ENCODE results near the gene SNAPC2. TPM values are rescaled to one million over a fixed set of nuclear protein-coding genes. Genes with fewer than 3 reads are reported as not detected.

SNAPC2 gene, protein sequence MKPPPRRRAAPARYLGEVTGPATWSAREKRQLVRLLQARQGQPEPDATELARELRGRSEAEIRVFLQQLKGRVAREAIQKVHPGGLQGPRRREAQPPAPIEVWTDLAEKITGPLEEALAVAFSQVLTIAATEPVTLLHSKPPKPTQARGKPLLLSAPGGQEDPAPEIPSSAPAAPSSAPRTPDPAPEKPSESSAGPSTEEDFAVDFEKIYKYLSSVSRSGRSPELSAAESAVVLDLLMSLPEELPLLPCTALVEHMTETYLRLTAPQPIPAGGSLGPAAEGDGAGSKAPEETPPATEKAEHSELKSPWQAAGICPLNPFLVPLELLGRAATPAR
- 25.8 and 35.0 TPM in 2 replicates for total RNA-seq

DNA sequence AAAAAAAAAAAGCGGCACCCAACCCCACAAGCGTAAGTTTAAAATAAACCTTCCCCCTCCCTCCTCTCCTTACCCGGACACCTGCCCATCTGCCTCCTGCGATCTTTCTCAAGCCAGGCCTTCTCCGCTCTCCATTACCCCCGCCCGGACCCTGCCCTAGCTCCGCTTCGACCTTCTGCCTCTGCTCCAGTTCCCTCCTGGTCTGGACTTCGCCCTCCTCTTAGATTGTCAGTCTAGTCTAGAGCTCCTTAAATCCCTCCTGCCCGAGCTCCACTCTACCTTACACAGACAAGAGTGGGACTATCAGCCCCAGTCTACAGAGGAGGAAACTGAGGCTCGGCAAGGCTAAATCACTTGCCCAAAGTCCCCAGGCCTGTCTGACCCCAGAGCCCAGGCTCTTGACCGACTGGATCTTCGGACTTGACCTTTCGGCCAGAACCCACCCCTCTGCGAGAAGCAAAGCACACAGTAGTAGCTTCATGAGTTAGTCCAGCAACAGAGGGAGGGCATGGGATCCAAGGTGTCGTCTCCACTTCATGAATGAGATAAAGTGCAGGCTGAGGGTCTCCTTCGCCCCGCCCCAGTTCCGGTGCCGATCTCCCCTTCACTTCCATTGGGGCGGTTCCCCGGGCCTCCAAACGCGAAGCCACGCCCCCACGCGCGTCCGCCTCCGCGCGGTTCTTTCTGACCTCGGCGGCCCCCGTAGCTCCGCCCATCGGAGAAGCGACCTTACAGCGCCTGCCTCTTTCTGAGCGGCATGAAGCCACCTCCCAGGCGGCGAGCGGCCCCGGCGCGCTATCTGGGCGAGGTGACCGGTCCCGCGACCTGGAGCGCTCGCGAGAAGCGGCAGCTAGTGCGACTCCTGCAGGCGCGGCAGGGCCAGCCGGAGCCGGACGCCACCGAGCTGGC is at the start of gene SNAPC2:
Gene SNAPC2 (plus strand): TSS at position 729 of the 909 bp plus-strand sequence. CDS start 29 bp downstream, at position 758.

DNA sequence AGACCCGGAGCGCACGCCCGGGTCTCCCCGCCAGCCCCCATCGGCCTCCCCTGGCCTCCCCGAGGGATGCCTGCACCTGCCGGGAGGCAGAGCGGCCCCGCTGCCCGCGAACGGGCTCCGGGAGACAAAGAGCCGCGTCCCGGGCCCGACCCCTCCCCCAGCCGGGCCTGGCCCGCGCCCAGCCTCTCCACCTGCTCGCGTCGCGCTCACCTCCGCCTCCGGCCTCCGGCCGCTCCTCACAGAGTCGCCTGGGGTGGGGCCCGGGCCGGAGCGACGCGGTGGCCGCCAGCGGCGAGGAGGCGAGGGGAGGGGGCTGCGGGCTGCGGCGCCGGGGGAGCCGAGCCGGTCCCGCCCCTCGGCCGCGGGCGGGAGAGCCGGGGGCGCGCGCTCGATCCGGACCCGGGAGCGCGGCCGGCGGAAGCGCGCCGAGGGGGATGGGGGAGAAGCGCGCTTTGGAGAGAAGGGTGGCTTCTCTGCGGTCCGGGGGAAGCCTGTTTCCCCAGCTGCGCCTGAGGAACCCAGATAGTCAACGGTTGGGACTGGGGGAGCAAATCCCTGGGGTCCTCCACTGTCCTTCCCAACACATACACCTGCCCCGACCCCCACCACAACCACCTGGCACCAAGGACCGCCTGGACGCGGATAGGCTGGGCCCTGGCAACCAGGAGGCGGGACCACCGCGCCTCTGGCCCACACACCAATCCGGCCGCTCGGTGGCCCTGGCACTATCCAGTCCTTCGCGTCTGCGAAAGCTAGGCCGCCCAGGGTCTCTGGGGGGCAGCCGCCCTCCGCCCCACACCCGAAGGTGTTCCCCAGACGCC is 45.9 kb upstream of the SNAPC2 start, which contains the start of gene PRR36:
Gene PRR36 (minus strand): TSS at position 315 of the 821 bp plus-strand sequence. CDS start 701 bp downstream, outside the sequence.

DNA sequence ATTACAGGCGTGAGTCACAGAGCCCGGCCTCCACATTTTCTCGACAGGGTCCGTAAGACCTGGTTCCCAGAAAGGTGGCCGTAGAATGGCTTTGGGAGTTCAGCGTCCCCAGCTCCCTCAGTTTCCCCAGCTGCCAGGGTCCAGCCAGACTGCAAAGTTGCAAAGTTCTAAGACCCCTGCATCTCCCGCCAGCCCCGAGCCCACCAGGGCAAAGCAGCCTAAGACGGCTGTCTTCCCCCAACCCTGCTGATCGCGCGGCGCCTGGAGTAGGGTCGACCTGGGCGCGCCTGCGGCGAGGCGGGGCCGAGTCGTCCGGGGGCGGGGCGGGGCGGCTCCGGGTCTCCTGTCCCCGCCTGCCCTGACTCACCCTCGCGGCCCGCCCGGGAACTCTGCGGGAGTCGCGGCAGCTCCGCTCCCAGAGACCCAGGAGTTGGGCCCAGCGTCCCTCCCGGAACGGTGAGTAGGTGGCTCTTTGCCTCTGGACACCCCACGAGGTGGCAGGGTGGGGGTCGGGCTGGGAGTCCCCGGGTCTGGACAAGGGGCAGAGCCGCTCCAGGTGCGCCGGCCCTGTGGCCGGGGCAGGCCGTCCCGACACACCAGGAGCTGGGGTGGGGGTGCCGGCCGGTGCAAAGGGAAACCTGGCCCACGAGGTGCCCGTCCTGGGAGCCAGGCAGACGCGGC is 31.9 kb upstream of the SNAPC2 start, which contains the start of gene LRRC8E:
Gene LRRC8E (plus strand): TSS at position 366 of the 681 bp plus-strand sequence. CDS start 7,094 bp downstream, outside the sequence.

DNA sequence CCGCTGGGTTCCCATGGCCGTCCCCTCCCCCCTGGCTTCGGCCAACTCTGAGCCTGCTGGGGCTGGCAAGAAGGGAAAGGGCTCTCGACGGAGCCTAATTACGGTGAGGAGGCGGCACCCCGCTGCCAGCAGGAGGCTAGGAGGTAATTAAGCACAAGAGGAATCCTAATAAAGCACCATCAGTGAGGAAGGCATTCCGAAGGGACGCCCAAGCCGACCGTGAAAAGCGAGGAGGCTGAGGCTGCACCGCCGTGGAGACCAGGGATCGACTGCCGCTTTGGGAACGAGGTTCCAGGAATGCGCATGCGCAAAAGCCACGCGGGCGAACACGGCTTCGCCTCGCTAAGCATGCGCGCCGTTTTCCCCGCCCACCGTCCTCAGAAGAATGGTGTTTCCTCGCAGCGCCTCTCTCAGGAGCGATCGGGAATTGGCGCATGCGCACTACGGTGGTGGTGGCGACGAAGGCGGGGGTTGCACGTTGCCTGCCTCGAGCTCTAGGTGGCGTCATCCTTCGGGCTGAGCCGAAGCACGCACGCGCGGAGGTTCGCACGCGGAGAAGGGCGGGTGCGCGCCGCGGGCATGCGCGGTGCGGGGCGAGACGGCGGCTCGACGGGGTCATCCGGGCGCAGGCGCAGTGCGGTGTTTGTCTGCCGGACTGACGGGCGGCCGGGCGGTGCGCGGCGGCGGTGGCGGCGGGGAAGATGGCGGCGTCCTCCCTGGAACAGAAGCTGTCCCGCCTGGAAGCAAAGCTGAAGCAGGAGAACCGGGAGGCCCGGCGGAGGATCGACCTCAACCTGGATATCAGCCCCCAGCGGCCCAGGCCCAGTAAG is 16.7 kb upstream of the SNAPC2 start, which contains the start of gene MAP2K7:
Gene MAP2K7 (plus strand): TSS at position 634 of the 830 bp plus-strand sequence. CDS start 68 bp downstream, at position 702.

DNA sequence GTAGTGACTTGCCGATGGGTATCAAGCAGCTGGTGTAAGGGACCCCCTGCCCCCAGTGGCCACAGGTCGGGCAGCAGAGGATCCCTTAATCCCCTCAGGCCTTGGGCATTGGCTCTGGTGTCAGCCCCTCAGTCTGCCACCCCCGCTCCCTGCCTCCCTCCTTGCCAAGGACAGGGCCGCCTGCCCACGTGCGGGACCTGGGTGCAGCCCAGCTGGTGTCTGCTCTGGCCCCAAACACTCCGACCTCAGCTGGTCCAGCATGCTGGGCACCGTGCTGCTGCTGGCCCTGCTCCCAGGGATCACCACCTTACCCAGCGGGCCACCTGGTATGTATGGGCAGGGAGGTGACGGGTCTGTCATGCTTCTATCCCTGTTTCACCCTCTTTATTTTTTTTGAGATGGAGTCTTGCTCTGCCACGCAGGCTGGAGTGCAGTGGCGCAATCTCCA is 5.5 kb upstream of the SNAPC2 start, which contains the start of gene TGFBR3L:
Gene TGFBR3L (plus strand): TSS at position 233 of the 448 bp plus-strand sequence.

DNA sequence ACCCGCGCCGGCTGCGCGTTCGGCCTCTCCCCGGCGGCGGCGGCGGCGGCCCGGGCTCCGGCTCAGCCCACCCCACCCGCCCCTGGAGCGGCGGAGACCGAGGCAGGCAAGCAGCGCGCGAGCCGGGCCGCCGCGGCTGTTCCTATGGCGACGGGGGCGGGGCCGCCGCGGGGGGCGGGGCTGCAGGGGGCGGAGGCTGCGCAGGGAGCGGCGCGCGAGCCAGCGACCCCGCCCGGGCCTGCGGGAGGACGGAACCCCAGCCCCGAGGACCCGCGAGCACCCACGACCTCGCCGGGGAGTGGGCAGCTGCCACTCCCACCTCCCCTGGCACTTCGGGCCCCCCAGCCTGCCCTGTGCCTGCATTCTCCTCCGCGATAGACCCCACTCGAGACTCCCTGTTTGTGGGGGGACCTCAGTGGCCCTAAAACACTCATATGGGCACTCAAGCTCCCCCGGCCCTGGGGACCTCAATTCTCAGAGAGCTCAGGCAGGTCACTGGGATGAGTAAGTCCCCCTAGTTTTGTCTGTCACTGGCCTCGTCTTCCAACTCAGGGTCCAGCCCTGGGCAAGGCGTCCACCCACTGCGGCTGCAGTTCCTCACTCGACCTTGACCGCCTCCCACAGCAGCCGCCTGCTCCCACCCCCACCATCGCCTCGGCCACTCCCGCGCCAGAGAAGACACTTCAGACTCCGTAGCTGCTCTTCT is 6.0 kb downstream of the SNAPC2 start, which contains the start of gene CTXN1:
Gene CTXN1 (minus strand): TSS at position 115 of the 706 bp plus-strand sequence. CDS start 597 bp downstream, outside the sequence.

DNA sequence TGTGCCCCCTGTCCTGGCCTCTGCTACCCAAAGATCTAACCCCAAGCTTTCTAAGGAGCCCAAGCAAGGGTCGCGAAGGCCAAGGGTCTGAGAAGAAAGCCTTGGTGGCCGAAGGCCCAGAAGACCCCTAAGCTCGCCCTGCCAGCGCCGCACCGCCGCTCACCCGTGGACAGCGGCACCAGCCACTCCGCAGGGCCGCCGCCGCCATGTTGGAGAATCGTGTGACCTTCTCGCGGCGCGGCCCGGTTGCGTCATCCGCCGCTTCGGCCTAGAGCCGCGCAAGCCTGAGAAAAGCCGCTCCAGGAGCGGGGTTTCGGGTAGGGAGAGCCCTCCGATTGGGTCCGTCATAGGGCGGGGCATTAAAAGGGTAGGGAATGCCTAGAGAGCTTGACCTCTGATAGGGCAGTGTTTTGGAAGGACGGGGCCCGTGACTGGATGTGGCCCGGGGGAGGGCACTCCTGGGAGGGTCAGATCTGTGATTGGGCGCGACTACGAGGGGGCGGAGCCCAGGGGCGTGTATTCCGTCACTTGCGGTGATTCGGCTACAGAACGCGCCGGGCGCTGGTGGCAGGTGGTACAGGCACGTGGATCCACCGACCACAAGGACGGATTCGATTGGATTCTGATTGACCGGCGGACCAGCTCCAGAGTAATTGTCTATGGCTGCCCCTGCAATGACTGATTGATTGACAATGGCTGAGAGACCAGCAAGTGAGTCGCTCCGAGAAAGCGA is 23.5 kb downstream of the SNAPC2 start, which contains the start of gene TIMM44:
Gene TIMM44 (minus strand): TSS at position 223 of the 733 bp plus-strand sequence. CDS start 15 bp downstream, at position 208.

Other genes with a start within 250 kb of the SNAPC2 start
- not detected in 2 replicates for gene MCEMP1, start 243.2 kb upstream of the SNAPC2 start, total RNA-seq
- 74.4 and 78.4 TPM in 2 replicates for gene TRAPPC5, start 239.5 kb upstream of the SNAPC2 start, total RNA-seq
- not detected in 2 replicates for gene FCER2, start 218.2 kb upstream of the SNAPC2 start, total RNA-seq
- not detected in 2 replicates for gene CLEC4G, start 188.2 kb upstream of the SNAPC2 start, total RNA-seq
- not detected in 2 replicates for gene CD209, start 172.8 kb upstream of the SNAPC2 start, total RNA-seq
- not detected in 2 replicates for gene CLEC4M, start 157.1 kb upstream of the SNAPC2 start, total RNA-seq
- 12.3 and 23.0 TPM in 2 replicates for gene EVI5L, start 90.1 kb upstream of the SNAPC2 start, total RNA-seq
- gene PRR36, start 45.9 kb upstream of the SNAPC2 start, total RNA-seq = not detected in 2 replicates
- 9.2 and 10.7 TPM in 2 replicates for gene LRRC8E, start 31.8 kb upstream of the SNAPC2 start, total RNA-seq
- gene MAP2K7, start 16.5 kb upstream of the SNAPC2 start, total RNA-seq = 10.0 and 13.4 TPM in 2 replicates
- 0.89 and 1.00 TPM in 2 replicates for gene TGFBR3L, start 5.5 kb upstream of the SNAPC2 start, total RNA-seq
- gene CTXN1, start 5.8 kb downstream of the SNAPC2 start, total RNA-seq = 1.1 and 2.6 TPM in 2 replicates
- 53.8 and 67.4 TPM in 2 replicates for gene TIMM44, start 23.3 kb downstream of the SNAPC2 start, total RNA-seq
- 39.5 and 66.5 TPM in 2 replicates for gene ELAVL1, start 85.3 kb downstream of the SNAPC2 start, total RNA-seq
- gene CCL25, start 132.4 kb downstream of the SNAPC2 start, total RNA-seq = not detected in 2 replicates
- gene FBN3, start 229.3 kb downstream of the SNAPC2 start, total RNA-seq = not detected in 2 replicates

Data from uterine smooth muscle cell (primary cell).